ENCODE results near the gene AMMECR1L.
A peak's percentile ranks its signal among the peaks of the same experiment; 100 is the strongest.

AMMECR1L gene

DNA sequence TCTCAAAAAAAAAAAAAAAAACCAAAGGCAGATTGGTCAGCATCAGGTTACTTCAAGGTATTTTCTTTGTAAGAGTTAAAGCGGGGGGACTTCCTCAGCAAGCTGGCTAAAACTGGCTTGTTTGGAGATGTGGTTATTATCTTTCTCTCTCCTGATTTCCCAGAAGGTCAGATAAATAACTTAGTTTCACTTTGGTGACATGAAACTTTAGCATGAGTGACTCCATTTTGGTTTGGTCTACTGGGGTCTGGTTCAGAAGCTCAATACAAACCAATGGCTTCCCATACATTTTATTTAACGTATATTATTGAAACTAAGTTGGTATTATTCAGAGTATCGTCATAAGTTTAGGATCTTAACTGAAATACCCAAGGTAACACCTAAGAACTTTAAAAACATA is 41.6 kb upstream of the AMMECR1L start:
- Histone ChIP-seq H3K27me3 (ENCODE audit: control insufficient read depth in 1 of 2, insufficient read depth in 1 of 2, low read length in 2 of 2) (no peaks in the 10 kb centered on the region), H2AFZ (ENCODE audit: low read depth, low read length) (no peak overlapping the region), H3K79me1 (replicated peaks; ENCODE audit: low read length, poor library complexity, severe bottlenecking) (no peaks in the 10 kb centered on the region), H3K4me3 (ENCODE audit: insufficient read depth in 1 of 2, low read depth in 1 of 2, low read length in 2 of 2) (no peak overlapping the region), H3K4me1 (ENCODE audit: control insufficient read depth, insufficient read depth, low read depth, low read length) (no peaks in the 10 kb centered on the region), H3K9ac (ENCODE audit: low read length) (no peak overlapping the region), H3K36me3 (ENCODE audit: control insufficient read depth in 1 of 2, insufficient read depth in 2 of 2, low read depth in 1 of 2, low read length in 2 of 2) (no peaks in the 10 kb centered on the region), H3K9me3 (ENCODE audit: control insufficient read depth, low read length) (no peaks in the 10 kb centered on the region), H2BK15ac (ENCODE audit: low read depth, poor library complexity, severe bottlenecking) (no peak overlapping the region), H2BK5ac (ENCODE audit: low read depth, low read length, poor library complexity, severe bottlenecking) (no peak overlapping the region), H3K4ac (ENCODE audit: low read depth in 1 of 2, low read length in 2 of 2) (no peak overlapping the region), H4K8ac (ENCODE audit: low read length) (no peak overlapping the region), H2BK120ac (ENCODE audit: low read depth, low read length) (no peak overlapping the region), H4K91ac (ENCODE audit: low read length) (no peak overlapping the region), H3K14ac (ENCODE audit: low read length in 2 of 2) (no peak overlapping the region), H3K4me2 (ENCODE audit: low read length, poor library complexity, severe bottlenecking) (no peak overlapping the region), H3K27ac (ENCODE audit: low read length, poor library complexity, severe bottlenecking) (no peak overlapping the region), H2AK5ac (ENCODE audit: low read length, severe bottlenecking) (no peak overlapping the region), H3K18ac (ENCODE audit: low read depth in 1 of 2, low read length in 2 of 2) (no peak overlapping the region), H2BK12ac (ENCODE audit: low read length in 2 of 2) (no peak overlapping the region), H3K23ac (ENCODE audit: low read length in 2 of 2) (no peak overlapping the region)
- WGBS = 91% methylated on average over 1 of the region's 3 CpGs
- no peak for DNase-seq

DNA sequence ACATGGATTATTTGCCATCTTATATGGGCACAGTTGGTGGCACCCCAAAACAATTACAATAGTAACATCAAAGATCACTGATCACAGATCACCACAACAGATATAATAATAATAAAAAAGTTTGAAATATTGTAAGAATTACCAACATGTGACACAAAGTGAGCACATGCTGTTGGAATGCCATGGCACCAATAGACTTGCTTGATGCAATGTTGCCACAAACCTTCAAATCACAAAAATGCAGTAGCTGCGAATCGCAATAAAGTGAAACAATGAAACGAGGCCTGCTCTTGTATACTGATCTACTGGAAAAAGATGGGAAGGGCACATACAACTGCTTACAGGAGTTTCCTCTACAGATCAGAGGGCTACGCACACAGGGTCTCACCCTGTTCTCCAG is 32.2 kb upstream of the AMMECR1L start:
- no peaks in the 10 kb centered on the region for H3K36me3 ChIP-seq (ENCODE audit: control insufficient read depth in 1 of 2, insufficient read depth in 2 of 2, low read depth in 1 of 2, low read length in 2 of 2)
- 99% methylated on average over 4 of the region's 4 CpGs for WGBS

DNA sequence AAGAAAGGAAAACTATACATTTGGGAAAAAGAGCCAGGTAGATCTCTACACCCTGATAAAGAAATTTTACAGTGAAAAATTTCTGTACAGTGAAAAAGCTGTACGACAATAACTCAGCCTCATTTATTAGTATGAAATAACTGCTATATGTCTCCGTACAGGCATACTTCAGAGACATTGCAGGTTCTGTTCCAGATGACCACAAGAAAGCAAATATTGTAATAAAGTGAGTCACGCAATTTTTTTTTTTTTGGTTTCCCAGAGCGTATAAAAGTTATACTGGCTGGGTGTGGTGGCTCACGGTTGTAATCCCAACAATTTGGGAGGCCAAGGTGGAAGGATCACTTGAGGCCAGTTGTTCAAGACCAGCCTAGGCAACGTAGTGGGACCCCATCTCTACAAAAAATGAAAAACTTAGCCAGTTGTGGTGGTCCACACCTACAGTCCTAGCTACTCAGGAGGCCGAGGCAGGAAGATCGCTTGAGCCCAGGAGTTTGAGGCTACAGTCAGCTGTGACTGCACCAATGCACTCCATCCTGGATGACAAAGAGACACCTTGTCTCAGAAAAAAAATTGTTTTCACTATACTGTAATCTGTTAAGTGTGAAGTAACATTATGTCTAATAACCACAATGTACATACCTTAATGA is 28.2 kb upstream of the AMMECR1L start:
- Histone ChIP-seq H2BK15ac (ENCODE audit: low read depth, poor library complexity, severe bottlenecking) (no peak overlapping the region), H3K9me3 (ENCODE audit: control insufficient read depth, low read length) (no peaks in the 10 kb centered on the region), H2AFZ (ENCODE audit: low read depth, low read length) (no peak overlapping the region), H3K14ac (ENCODE audit: low read length in 2 of 2) (no peak overlapping the region), H3K18ac (ENCODE audit: low read depth in 1 of 2, low read length in 2 of 2) (no peak overlapping the region), H3K4me1 (ENCODE audit: control insufficient read depth, insufficient read depth, low read depth, low read length) (peaks cover 1% of the 10 kb centered on the region), H3K9ac (ENCODE audit: low read length) (no peak overlapping the region), H4K8ac (ENCODE audit: low read length) (no peak overlapping the region), H3K23ac (ENCODE audit: low read length in 2 of 2) (no peak overlapping the region), H3K79me1 (replicated peaks; ENCODE audit: low read length, poor library complexity, severe bottlenecking) (no peaks in the 10 kb centered on the region), H4K91ac (ENCODE audit: low read length) (no peak overlapping the region), H3K36me3 (ENCODE audit: control insufficient read depth in 1 of 2, insufficient read depth in 2 of 2, low read depth in 1 of 2, low read length in 2 of 2) (no peaks in the 10 kb centered on the region), H2BK120ac (ENCODE audit: low read depth, low read length) (no peak overlapping the region), H3K4ac (ENCODE audit: low read depth in 1 of 2, low read length in 2 of 2) (no peak overlapping the region), H3K4me3 (ENCODE audit: insufficient read depth in 1 of 2, low read depth in 1 of 2, low read length in 2 of 2) (no peak overlapping the region), H2AK5ac (ENCODE audit: low read length, severe bottlenecking) (no peak overlapping the region), H2BK12ac (ENCODE audit: low read length in 2 of 2) (no peak overlapping the region), H3K27me3 (ENCODE audit: control insufficient read depth in 1 of 2, insufficient read depth in 1 of 2, low read length in 2 of 2) (peaks cover 0 to 10% of the 10 kb centered on the region in 2 experiments), H3K27ac (ENCODE audit: low read length, poor library complexity, severe bottlenecking) (no peak overlapping the region), H2BK5ac (ENCODE audit: low read depth, low read length, poor library complexity, severe bottlenecking) (no peak overlapping the region), H3K4me2 (ENCODE audit: low read length, poor library complexity, severe bottlenecking) (no peak overlapping the region)
- DNase-seq = no peak
- WGBS = 89% methylated on average over 7 of the region's 8 CpGs

More for the DNA sequence above, 32.2 kb upstream of the AMMECR1L start:
- Histone ChIP-seq H3K18ac (ENCODE audit: low read depth in 1 of 2, low read length in 2 of 2) (no peak overlapping the region), H3K23ac (ENCODE audit: low read length in 2 of 2) (no peak overlapping the region), H2BK5ac (ENCODE audit: low read depth, low read length, poor library complexity, severe bottlenecking) (no peak overlapping the region), H3K4me3 (ENCODE audit: insufficient read depth in 1 of 2, low read depth in 1 of 2, low read length in 2 of 2) (no peak overlapping the region), H3K79me1 (replicated peaks; ENCODE audit: low read length, poor library complexity, severe bottlenecking) (no peaks in the 10 kb centered on the region), H3K27me3 (ENCODE audit: control insufficient read depth in 1 of 2, insufficient read depth in 1 of 2, low read length in 2 of 2) (no peaks in the 10 kb centered on the region), H3K9ac (ENCODE audit: low read length) (peak overlapping the region; percentile 27), H2BK15ac (ENCODE audit: low read depth, poor library complexity, severe bottlenecking) (no peak overlapping the region), H2AK5ac (ENCODE audit: low read length, severe bottlenecking) (no peak overlapping the region), H3K4ac (ENCODE audit: low read depth in 1 of 2, low read length in 2 of 2) (no peak overlapping the region), H4K8ac (ENCODE audit: low read length) (no peak overlapping the region), H2BK120ac (ENCODE audit: low read depth, low read length) (no peak overlapping the region), H2BK12ac (ENCODE audit: low read length in 2 of 2) (no peak overlapping the region), H2AFZ (ENCODE audit: low read depth, low read length) (no peak overlapping the region), H3K4me1 (ENCODE audit: control insufficient read depth, insufficient read depth, low read depth, low read length) (peaks cover 1% of the 10 kb centered on the region), H3K9me3 (ENCODE audit: control insufficient read depth, low read length) (no peaks in the 10 kb centered on the region), H3K27ac (ENCODE audit: low read length, poor library complexity, severe bottlenecking) (no peak overlapping the region), H3K4me2 (ENCODE audit: low read length, poor library complexity, severe bottlenecking) (no peak overlapping the region), H3K14ac (ENCODE audit: low read length in 2 of 2) (no peak overlapping the region), H4K91ac (ENCODE audit: low read length) (no peak overlapping the region)
- DNase-seq = no peak

DNA sequence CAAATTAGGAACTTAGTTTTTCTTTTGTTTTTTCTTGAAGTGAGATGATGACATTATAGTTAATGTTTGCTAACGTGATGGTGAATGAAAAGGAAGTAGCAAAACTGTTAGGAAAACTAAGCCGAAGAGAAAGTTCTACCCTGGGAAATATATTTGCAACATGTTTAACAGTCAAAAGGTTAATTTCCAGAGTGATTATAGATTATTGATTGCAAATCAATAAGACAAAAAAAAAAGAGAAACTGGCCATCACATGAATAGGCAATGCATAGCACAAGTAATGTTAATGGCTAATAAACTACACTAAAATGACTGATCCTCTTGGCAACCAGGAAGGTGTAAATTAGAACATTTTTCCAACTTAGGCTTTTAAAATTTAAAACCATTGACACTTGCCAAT is 26.0 kb upstream of the AMMECR1L start:
- H3K9me3 ChIP-seq (ENCODE audit: control insufficient read depth, low read length) = no peaks in the 10 kb centered on the region
- H2BK120ac ChIP-seq (ENCODE audit: low read depth, low read length) = no peak overlapping the region
- H3K27ac ChIP-seq (ENCODE audit: low read length, poor library complexity, severe bottlenecking) = no peak overlapping the region
- H2AFZ ChIP-seq (ENCODE audit: low read depth, low read length) = no peak overlapping the region
- WGBS = 88% methylated on average over 2 of the region's 2 CpGs
- H2BK5ac ChIP-seq (ENCODE audit: low read depth, low read length, poor library complexity, severe bottlenecking) = no peak overlapping the region
- H3K14ac ChIP-seq (ENCODE audit: low read length in 2 of 2) = no peak overlapping the region
- no peak overlapping the region for H4K91ac ChIP-seq (ENCODE audit: low read length)
- H3K18ac ChIP-seq (ENCODE audit: low read depth in 1 of 2, low read length in 2 of 2) = no peak overlapping the region
- no peak overlapping the region for H3K4ac ChIP-seq (ENCODE audit: low read depth in 1 of 2, low read length in 2 of 2)
- H3K36me3 ChIP-seq (ENCODE audit: control insufficient read depth in 1 of 2, insufficient read depth in 2 of 2, low read depth in 1 of 2, low read length in 2 of 2) = no peaks in the 10 kb centered on the region
- H3K27me3 ChIP-seq (ENCODE audit: control insufficient read depth in 1 of 2, insufficient read depth in 1 of 2, low read length in 2 of 2) = peaks cover 0 to 18% of the 10 kb centered on the region in 2 experiments
- H3K9ac ChIP-seq (ENCODE audit: low read length) = no peak overlapping the region
- H2BK12ac ChIP-seq (ENCODE audit: low read length in 2 of 2) = no peak overlapping the region
- no peaks in the 10 kb centered on the region for H3K79me1 ChIP-seq (replicated peaks; ENCODE audit: low read length, poor library complexity, severe bottlenecking)
- H2AK5ac ChIP-seq (ENCODE audit: low read length, severe bottlenecking) = no peak overlapping the region
- H3K4me1 ChIP-seq (ENCODE audit: control insufficient read depth, insufficient read depth, low read depth, low read length) = no peaks in the 10 kb centered on the region
- no peak overlapping the region for H3K4me3 ChIP-seq (ENCODE audit: insufficient read depth in 1 of 2, low read depth in 1 of 2, low read length in 2 of 2)
- H2BK15ac ChIP-seq (ENCODE audit: low read depth, poor library complexity, severe bottlenecking) = no peak overlapping the region
- H4K8ac ChIP-seq (ENCODE audit: low read length) = no peak overlapping the region
- no peak for DNase-seq
- H3K4me2 ChIP-seq (ENCODE audit: low read length, poor library complexity, severe bottlenecking) = no peak overlapping the region
- no peak overlapping the region for H3K23ac ChIP-seq (ENCODE audit: low read length in 2 of 2)

Data from mesenchymal stem cell (in vitro differentiated cells and primary cell).